ENCODE data around the gene PLEKHG4B.
A peak's percentile ranks its signal among the peaks of the same experiment; 100 is the strongest.

Gene PLEKHG4B

GRCh38 chr5:136901-137300, 44.9 kb downstream of the PLEKHG4B start:
- DNase-seq: no peak

GRCh38 chr5:137741-138140, 45.8 kb downstream of the PLEKHG4B start:
- DNase-seq: no peak

- no peak for DNase-seq
These were observed 47.0 kb downstream of the PLEKHG4B start for GRCh38 chr5:138936-139335.

- DNase-seq: no peak
These were observed 47.8 kb downstream of the PLEKHG4B start for GRCh38 chr5:139579-140442.

GRCh38 chr5:140443-140829, 48.5 kb downstream of the PLEKHG4B start:
- no peak for DNase-seq

- DNase-seq: no peak
These were observed 49.2 kb downstream of the PLEKHG4B start for GRCh38 chr5:141211-141610.

- no peak for DNase-seq
These were observed 49.8 kb downstream of the PLEKHG4B start for GRCh38 chr5:141761-142160.

- DNase-seq: no peak
These were observed 50.4 kb downstream of the PLEKHG4B start for GRCh38 chr5:142246-142810.

- DNase-seq: no peak
These were observed 51.1 kb downstream of the PLEKHG4B start for GRCh38 chr5:143041-143440.

GRCh38 chr5:144941-145340, 53.0 kb downstream of the PLEKHG4B start:
- no peak for DNase-seq

GRCh38 chr5:145585-146323, 53.8 kb downstream of the PLEKHG4B start:
- no peak for DNase-seq

- DNase-seq: no peak
These were observed 55.8 kb downstream of the PLEKHG4B start for GRCh38 chr5:147751-148150.

- no peak for DNase-seq
These were observed 57.9 kb downstream of the PLEKHG4B start for GRCh38 chr5:149745-150485.

GRCh38 chr5:150746-151145, 58.8 kb downstream of the PLEKHG4B start:
- no peak for DNase-seq

GRCh38 chr5:152077-152476, 60.1 kb downstream of the PLEKHG4B start:
- DNase-seq: no peak

- no peak for DNase-seq
These were observed 61.3 kb downstream of the PLEKHG4B start for GRCh38 chr5:153256-153655.

GRCh38 chr5:154236-154635, 62.3 kb downstream of the PLEKHG4B start:
- no peak for DNase-seq

- DNase-seq: no peak
These were observed 62.9 kb downstream of the PLEKHG4B start for GRCh38 chr5:154826-155225.

GRCh38 chr5:155651-156410, 63.9 kb downstream of the PLEKHG4B start:
- DNase-seq: no peak

GRCh38 chr5:156411-157072, 64.6 kb downstream of the PLEKHG4B start:
- no peak for DNase-seq

- DNase-seq: peak; percentile 30
These were observed 65.3 kb downstream of the PLEKHG4B start for GRCh38 chr5:157126-157715.

Data from activated CD8-positive, alpha-beta memory T cell treated with anti-CD3 and anti-CD28 coated beads for 24 hours (primary cell).